Measurements from ENCODE around the gene E2F2.
"Not testable (repeated sequence)": the region's sequence is repeated elsewhere in the genome, so short reads cannot be mapped to it uniquely, and the experiment has no call there.

E2F2 gene

GRCh38 chr1:23524163-23524562 is 6.9 kb downstream of the E2F2 start:
- no peak for DNase-seq (ENCODE audit: low read depth)

GRCh38 chr1:23522244-23522982 is 8.6 kb downstream of the E2F2 start:
- DNase-seq (ENCODE audit: low read depth): no peak

DNA sequence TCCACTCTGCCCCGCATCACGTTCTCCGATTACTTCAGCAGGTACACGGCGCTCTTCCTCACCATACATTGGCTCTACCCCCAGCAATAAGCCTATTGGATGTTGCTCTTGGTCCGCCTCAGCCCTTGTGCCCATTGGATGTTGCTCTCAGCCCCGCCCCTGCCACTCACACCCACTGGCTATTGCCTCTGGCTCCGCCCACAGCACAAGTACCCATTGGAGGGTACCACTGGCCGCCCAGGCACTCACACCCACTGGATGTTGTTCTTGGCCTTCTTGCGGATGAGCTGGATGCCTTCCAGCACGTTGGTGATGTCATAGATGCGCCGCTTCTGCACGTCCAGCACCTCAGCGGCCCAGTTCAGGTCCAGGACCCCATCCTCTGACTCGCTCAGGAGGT is 9.4 kb downstream of the E2F2 start:
- DNase-seq (ENCODE audit: low read depth): no peak

- DNase-seq (ENCODE audit: low read depth): no peak
Measured at GRCh38 chr1:23517581-23517980, 13.5 kb downstream of the E2F2 start.

- DNase-seq (ENCODE audit: low read depth): no peak
Measured at GRCh38 chr1:23515905-23516304, 15.1 kb downstream of the E2F2 start.

GRCh38 chr1:23514111-23514679 is 16.8 kb downstream of the E2F2 start:
- no peak for DNase-seq (ENCODE audit: low read depth)

DNA sequence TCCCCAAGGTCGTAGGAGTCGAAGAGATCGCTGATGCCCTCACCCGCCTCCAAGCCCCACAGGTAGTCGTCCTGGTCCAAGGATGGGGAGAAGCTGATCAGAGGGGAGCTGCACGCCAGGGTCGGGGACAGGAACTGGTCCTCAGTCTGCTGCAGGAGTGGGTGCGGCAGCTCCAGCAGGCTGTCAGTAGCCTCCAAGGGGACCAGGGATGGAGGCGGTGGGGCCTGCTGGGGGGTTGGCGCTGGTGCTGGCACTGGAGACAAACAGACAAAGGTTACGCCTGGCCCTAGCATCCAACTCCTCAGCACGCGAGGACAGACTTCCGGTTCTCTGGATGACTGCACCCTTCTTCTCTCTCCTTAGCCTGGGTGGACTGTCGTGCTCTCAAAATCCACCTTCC is 21.1 kb downstream of the E2F2 start:
- no peak for DNase-seq (ENCODE audit: low read depth)

DNA sequence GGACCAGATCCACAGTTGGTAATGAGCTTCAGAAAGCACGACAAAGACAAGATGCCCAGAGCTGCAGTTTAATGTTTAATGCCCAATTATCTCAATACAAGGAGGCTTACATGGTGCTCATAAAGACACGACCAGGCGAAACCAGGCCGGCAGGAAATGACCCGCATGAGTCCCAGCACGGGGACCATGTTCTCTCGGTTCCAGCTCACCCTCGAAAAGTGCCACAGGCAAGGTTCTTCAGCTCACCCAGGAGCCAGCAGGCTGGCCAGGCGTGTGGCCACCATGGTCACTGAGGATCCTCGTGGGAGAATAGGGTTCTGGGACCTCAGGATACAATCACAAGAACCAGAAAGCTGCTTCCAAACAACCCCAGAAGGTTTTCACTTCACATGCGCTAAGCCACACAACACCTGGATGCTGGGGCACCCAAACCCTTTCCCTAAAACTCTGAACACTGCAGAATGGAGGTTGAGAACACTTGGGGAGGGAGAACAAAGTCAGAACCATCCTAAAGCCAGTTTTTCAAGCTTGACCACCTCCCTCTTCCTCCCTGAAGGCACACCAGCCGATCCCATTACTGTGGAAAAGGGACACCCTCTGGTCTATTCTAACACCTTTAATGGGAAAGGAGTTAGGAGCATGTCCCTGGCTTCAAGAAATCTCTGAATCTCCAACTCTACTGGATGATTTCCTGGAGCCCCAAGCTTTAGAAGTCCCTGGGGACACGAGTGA is 24.5 kb downstream of the E2F2 start:
- no peak for DNase-seq (ENCODE audit: low read depth)

GRCh38 chr1:23505851-23506250 is 25.2 kb downstream of the E2F2 start:
- no peak for DNase-seq (ENCODE audit: low read depth)

- DNase-seq (ENCODE audit: low read depth): not testable (repeated sequence)
Measured at GRCh38 chr1:23504156-23504555, 26.9 kb downstream of the E2F2 start.

DNA sequence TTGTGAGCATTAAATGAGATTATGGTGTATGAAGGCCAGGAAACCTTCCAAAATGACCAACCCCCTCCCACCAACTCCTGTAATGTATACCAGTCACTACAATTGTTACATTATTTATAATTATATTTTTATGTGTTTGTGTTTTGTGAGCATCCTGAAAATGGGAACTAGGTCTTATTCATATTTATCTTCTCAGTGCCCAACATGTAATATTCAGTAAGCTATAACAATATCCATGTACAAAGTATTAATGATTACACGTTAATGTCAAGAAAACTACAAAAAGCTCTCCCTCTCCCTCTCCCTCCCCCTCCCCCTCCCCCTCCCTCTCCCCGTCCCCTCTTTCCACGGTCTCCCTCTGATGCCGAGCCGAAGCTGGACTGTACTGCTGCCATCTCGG is 28.1 kb downstream of the E2F2 start:
- DNase-seq (ENCODE audit: low read depth): no peak

DNA sequence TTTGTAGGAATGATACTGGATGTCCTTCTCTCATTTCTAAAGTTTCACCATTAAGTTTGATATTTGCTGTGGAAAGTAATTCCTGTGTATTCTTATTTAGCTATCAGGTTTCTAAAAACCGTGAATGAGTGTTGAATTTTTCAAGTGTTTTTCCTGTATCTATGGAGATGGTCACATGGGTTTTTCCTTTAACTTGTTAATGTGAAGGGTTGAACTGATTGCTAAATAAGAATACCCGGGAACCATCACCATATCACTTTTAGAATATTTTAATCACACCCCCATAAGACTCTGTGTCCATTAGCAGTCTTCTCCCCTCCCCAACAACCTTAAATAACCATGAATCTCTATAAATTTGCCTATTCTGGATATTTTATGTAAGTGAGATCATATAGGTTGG is 30.6 kb downstream of the E2F2 start:
- no peak for DNase-seq (ENCODE audit: low read depth)

- no peak for DNase-seq (ENCODE audit: low read depth)
Measured at GRCh38 chr1:23497777-23498439, 33.1 kb downstream of the E2F2 start.

DNA sequence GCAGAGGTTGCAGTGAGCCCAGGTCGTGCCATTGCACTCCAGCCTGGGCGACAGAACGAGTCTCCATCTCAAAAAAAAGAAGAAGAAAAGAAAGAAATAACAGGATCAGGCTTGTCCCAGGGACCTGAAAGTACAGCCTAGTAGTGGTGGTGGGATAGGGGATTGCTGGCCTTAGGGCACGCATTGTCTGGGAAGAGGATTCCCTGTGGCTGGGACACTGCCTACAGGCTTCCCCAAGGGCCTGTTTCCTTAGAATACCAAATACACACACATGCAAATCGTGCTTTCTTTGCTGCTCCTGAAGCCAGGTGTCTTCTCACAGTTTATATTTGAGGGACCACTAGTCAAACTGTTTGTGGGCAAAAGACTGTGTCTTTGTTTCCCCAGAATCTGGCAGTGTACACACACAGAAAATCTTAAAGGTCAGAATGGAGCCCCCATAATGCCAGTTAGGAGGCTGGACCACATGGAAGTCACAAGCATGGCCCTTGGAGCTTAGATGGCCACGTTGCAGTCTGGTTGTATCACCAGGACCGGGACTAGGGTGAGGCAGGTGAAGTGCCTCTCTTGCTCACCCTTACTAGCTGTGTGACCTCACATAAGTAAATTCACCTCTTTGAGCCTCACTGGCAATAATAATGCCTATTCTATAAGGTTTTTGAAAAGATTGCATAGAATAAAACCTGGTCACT is 34.4 kb downstream of the E2F2 start:
- no peak for DNase-seq (ENCODE audit: low read depth)

GRCh38 chr1:23494836-23495235 is 36.2 kb downstream of the E2F2 start:
- not testable (repeated sequence) for DNase-seq (ENCODE audit: low read depth)

GRCh38 chr1:23492776-23493175 is 38.3 kb downstream of the E2F2 start:
- not testable (repeated sequence) for DNase-seq (ENCODE audit: low read depth)

GRCh38 chr1:23492132-23492720 is 38.8 kb downstream of the E2F2 start:
- DNase-seq (ENCODE audit: low read depth): no peak

DNA sequence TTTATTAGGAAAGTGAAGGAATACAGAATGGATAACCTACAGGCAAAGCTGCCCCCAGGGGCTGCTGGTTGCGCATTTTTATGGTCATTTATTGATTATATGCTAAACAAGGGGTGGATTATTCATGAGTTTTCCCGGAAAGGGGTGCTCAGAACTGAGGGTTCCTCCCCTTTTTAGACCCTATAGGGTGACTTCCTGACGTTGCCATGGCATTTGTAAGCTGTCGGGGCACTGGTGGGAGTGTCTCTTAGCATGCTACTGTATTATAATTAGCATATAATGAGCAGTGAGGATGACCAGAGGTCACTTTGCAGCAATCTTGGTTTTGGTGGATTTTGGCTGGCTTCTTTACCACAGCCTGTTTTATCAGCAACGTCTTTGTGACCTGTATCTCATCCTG is 41.2 kb downstream of the E2F2 start:
- no peak for DNase-seq (ENCODE audit: low read depth)

- no peak for DNase-seq (ENCODE audit: low read depth)
Measured at GRCh38 chr1:23485002-23485332, 46.1 kb downstream of the E2F2 start.

DNA sequence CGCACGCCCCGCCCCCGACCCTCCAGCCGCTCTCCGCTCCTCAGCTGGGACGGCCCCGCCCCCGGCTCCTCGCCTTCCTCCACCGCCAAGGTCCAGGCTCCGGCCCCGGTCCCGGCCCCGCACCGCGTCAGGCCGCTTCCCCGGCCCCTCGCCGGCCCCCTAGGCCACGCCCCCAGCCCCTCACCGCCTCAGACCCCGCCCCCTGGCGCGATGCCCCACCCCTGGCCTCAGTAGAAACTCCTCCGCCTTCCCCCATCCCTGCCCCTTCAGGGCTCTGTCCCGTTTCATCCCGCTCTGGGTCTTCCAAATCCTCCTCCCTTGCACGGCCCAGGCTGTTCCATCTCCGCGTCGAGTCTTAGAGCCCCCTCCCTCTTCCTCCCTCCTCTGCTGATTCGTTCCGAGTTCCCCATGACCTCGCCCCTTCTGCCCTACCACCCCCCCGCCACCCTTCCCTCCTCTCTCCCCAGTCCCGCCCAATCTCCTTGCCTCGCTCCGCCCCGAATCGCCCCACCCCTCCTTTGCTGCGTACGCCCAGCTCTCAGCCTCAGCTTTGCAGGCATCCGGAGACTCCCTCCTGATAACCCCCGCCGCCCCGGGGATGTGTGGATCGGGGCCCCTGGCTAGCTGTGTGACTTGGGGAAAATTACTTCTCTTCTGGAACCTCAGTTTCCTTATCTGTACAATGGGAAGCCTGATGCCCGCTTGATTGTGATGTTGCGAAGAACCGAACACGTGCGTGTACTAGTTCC is 46.6 kb downstream of the E2F2 start:
- peak; percentile 95 for DNase-seq (ENCODE audit: low read depth)
